IMR-90 (cell line): ENCODE data around the gene TTI1.

Source experiments
- CEBPB ChIP-seq: IDR thresholded peaks from 2 replicates; pipeline ENCODE4 v1.6.1; 2012; ENCODE audit warnings: low read depth, low read length, improper control_type of control experiment
- CHD1 ChIP-seq: IDR thresholded peaks from 2 replicates; pipeline ENCODE4 v1.6.1; 2012; ENCODE audit warnings: low read depth, low read length, improper control_type of control experiment
- CTCF ChIP-seq: conservative IDR thresholded peaks from 2 replicates; pipeline ENCODE4 v1.5.1; 2012; ENCODE audit warnings: mild to moderate bottlenecking, low read depth, low read length, improper control_type of control experiment
- ELK1 ChIP-seq: fragments of 150-350 bp; IDR thresholded peaks from 2 replicates; pipeline ENCODE4 v1.6.1; 2016; ENCODE audit warnings: low read depth, mild to moderate bottlenecking, low read length, moderate library complexity, borderline replicate concordance
- FOS ChIP-seq: fragments of 150-350 bp; IDR thresholded peaks from 2 replicates; pipeline ENCODE4 v1.6.1; 2016; ENCODE audit warnings: low read depth, low read length
- MAFK ChIP-seq: IDR thresholded peaks from 2 replicates; pipeline ENCODE4 v1.6.1; 2012; ENCODE audit warnings: low read depth, low read length, improper control_type of control experiment
- MAZ ChIP-seq: IDR thresholded peaks from 2 replicates; pipeline ENCODE4 v1.6.1; 2012; ENCODE audit warnings: low read depth, mild to moderate bottlenecking, low read length, improper control_type of control experiment, moderate library complexity, borderline replicate concordance
- MXI1 ChIP-seq: IDR thresholded peaks from 2 replicates; pipeline ENCODE4 v1.6.1; 2012; ENCODE audit warnings: low read depth, mild to moderate bottlenecking, low read length, moderate library complexity, borderline replicate concordance
- NFE2L2 ChIP-seq: fragments of 150-350 bp; IDR thresholded peaks from 2 replicates; pipeline ENCODE4 v1.6.1; 2016; ENCODE audit warnings: low read depth, mild to moderate bottlenecking, low read length
- POLR2A ChIP-seq: IDR thresholded peaks from 2 replicates; pipeline ENCODE4 v1.6.1; 2012; ENCODE audit warnings: mild to moderate bottlenecking, low read depth, low read length
- RAD21 ChIP-seq: IDR thresholded peaks from 2 replicates; pipeline ENCODE4 v1.6.1; 2012; ENCODE audit warnings: low read length, improper control_type of control experiment
- SMC3 ChIP-seq: fragments of 150-350 bp; IDR thresholded peaks from 2 replicates; pipeline ENCODE4 v1.6.1; 2016; ENCODE audit warnings: low read depth, mild to moderate bottlenecking, antibody characterized with exemption, low read length, moderate library complexity
- USF2 ChIP-seq: fragments of 150-350 bp; IDR thresholded peaks from 2 replicates; pipeline ENCODE4 v1.6.1; 2017; ENCODE audit warnings: mild to moderate bottlenecking, antibody characterized with exemption, low read length, low read depth

GRCh38 chr20:38062890-38063289, 29.6 kb upstream of the TTI1 start:
- TF ChIP-seq POLR2A (no peak), MAFK (no peak), NFE2L2 (no peak), FOS (no peak), CTCF (no peak), USF2 (no peak), SMC3 (no peak), CHD1 (no peak), RAD21 (no peak), CEBPB (no peak), ELK1 (no peak), MAZ (no peak), MXI1 (no peak)
